Panc1 (cell line): ENCODE data around the gene BCAS3. TPM values are rescaled to one million over a fixed set of nuclear protein-coding genes. Genes with fewer than 3 reads are reported as not detected.
"Not testable (repeated sequence)": the region's sequence is repeated elsewhere in the genome, so short reads cannot be mapped to it uniquely, and the experiment has no call there.

Experiments
- ATAC-seq: fragments of 200-7000 bp; cut with Tn5 transposase; 2 replicates; pipeline ENCODE4 v1.9.1; 2020; ENCODE audit warnings: mild to moderate bottlenecking, moderate library complexity
- BruUV-seq: library from RNA; stranded (reverse); fragments of 400-500 nt; replicated peaks from 2 replicates; lab custom pipeline; 2021; lab: Mats Ljungman, UMichigan
- CTCF ChIA-PET: fragments of 300-600 bp; sonication (Branson Sonifier 250); formaldehyde crosslinking; loops from one replicate; lab custom pipeline; 2022; ENCODE audit warnings: antibody characterized with exemption; lab: Charles Lee
- POLR2A ChIA-PET: fragments of 300-600 bp; sonication (Branson Sonifier 250); formaldehyde crosslinking; loops from one replicate; lab custom pipeline; 2022; ENCODE audit warnings: antibody characterized with exemption; lab: Charles Lee
- DNase-seq: peaks from one replicate; pipeline ENCODE4 v3.0.0-alpha.2; 2010; ENCODE audit warnings: low read depth, low spot score
- H3K27ac ChIP-seq: 2 replicates; pipeline ENCODE4 v1.5.1; 2011; ENCODE audit warnings: mild to moderate bottlenecking, low read length, inconsistent platforms
- H3K27me3 ChIP-seq: fragments of 200-500 bp; sonication (Bioruptor generic); 2 replicates; pipeline ENCODE4 v1.6.0; 2014; ENCODE audit warnings: low read length, inconsistent platforms; ENCODE audit not compliant: control insufficient read depth, insufficient read depth
- H3K36me3 ChIP-seq: fragments of 200-500 bp; sonication (Bioruptor generic); 2 replicates; pipeline ENCODE4 v1.5.1; 2014; ENCODE audit warnings: inconsistent platforms, mild to moderate bottlenecking, low read length, moderate library complexity; ENCODE audit not compliant: control insufficient read depth, insufficient read depth
- H3K4me1 ChIP-seq: 2 replicates; pipeline ENCODE4 v1.5.1; 2011; ENCODE audit warnings: inconsistent platforms, mild to moderate bottlenecking, low read length, moderate library complexity; ENCODE audit not compliant: control insufficient read depth, insufficient read depth
- H3K4me3 ChIP-seq, 2 experiments: 2 replicates each; pipeline ENCODE4 v1.5.1; 2011 to 2012; ENCODE audit warnings: low read depth in 2 of 2, low read length in 2 of 2, mild to moderate bottlenecking in 2 of 2, inconsistent platforms in 1 of 2, moderate library complexity in 1 of 2
- H3K9me3 ChIP-seq: fragments of 200-500 bp; sonication (Bioruptor generic); 2 replicates; pipeline ENCODE4 v1.5.1; 2014; ENCODE audit warnings: low read depth, mild to moderate bottlenecking, inconsistent platforms, low read length, moderate library complexity; ENCODE audit not compliant: control insufficient read depth, insufficient read depth
- CTCF ChIP-seq: fragments of 450-650 bp; IDR thresholded peaks from 2 replicates; pipeline ENCODE4 v1.5.1; 2017; ENCODE audit warnings: mild to moderate bottlenecking
- POLR2AphosphoS5 ChIP-seq: IDR thresholded peaks from 2 replicates; pipeline ENCODE4 v1.6.1; 2012; ENCODE audit warnings: mild to moderate bottlenecking, low read depth, low read length, moderate library complexity
- SIN3A ChIP-seq: IDR thresholded peaks from 2 replicates; pipeline ENCODE4 v1.6.1; 2012; ENCODE audit warnings: low read depth, mild to moderate bottlenecking, low read length, moderate library complexity, borderline replicate concordance; ENCODE audit not compliant: insufficient read depth
- TCF7L2 ChIP-seq: IDR thresholded peaks from 2 replicates; pipeline ENCODE4 v1.6.1; 2011; ENCODE audit warnings: mild to moderate bottlenecking, low read depth, low read length, inconsistent platforms
- in situ Hi-C: cut with HindIII; loops from 2 replicates; pipeline ENCODE4 v1.10.0; 2016; ENCODE audit warnings: low sequenced_read_pairs, low pct_unique_long_range_greater_than_20kb
- intact Hi-C: fragments of 100-400 bp; cut with micrococcal nuclease; formaldehyde crosslinking; loops from one replicate; pipeline ENCODE4 v1.10.0; 2022; ENCODE audit not compliant: unreplicated experiment
- total RNA-seq: library from RNA; stranded (reverse); gene quantifications from one replicate; pipeline ENCODE4 v1.2.1, GENCODE V29; 2021; ENCODE audit not compliant: unreplicated experiment
- TF ChIP-seq, protein P1 (sequence below), 2 experiments: IDR thresholded peaks; 2 replicates each; pipeline ENCODE4 v1.6.1; 2011 to 2012; ENCODE audit warnings: low read depth in 2 of 2, control low read depth in 1 of 2, low read length in 1 of 2, mild to moderate bottlenecking in 1 of 2, moderate library complexity in 1 of 2; ENCODE audit not compliant: insufficient read depth in 1 of 2

BCAS3 gene
- total RNA-seq, 1 experiment from 2014 or later, result 9.3 TPM

GRCh38 chr17:60759756-60760155 is 82.1 kb downstream of the BCAS3 start:
- ChIA-PET CTCF (no interaction called here), POLR2A (no interaction called here)
- in situ Hi-C loops (no loop called here), intact Hi-C loops (no loop called here)
- H3K27me3 ChIP-seq, result no peaks in the 10 kb centered on the region
- no peaks in the 10 kb centered on the region for H3K36me3 ChIP-seq
- TF ChIP-seq POLR2AphosphoS5 (no peak), CTCF (no peak), SIN3A (no peak)
- DNase-seq (no peak), ATAC-seq (no peak)
- H3K27ac ChIP-seq, result no peak overlapping the region
- no peak overlapping the region for H3K4me3 ChIP-seq
- no peaks in the 10 kb centered on the region for H3K9me3 ChIP-seq
- BruUV-seq, result no TSS peak
- H3K4me1 ChIP-seq, result no peaks in the 10 kb centered on the region

- BruUV-seq, DNase-seq, H3K27ac ChIP-seq, POLR2A ChIA-PET, ATAC-seq, H3K36me3 ChIP-seq, in situ Hi-C loops, H3K9me3 ChIP-seq, intact Hi-C loops, H3K4me1 ChIP-seq, H3K27me3 ChIP-seq, H3K4me3 ChIP-seq, CTCF ChIA-PET: not testable (repeated sequence)
Observed at GRCh38 chr17:60761301-60761700, 83.7 kb downstream of the BCAS3 start.

DNA sequence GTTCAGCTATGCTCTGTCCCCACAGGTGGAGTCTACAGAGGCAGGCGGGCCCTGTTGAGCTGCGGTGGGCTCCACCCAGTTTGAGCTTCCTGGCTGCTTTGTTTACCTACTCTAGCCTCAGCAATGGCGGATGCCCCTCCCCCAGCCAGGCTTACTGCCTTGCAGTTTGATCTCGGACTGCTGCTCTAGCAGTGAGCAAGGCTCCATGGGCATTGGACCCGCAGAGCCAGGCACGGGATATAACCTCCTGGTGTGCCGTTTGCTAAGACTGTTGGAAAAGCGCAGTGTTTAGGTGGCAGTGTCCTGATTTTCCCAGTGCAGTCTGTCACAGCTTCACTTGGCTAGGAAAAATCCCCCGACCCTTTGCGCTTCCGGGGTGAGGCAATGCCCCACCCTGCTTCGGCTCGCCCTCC is 89.1 kb downstream of the BCAS3 start:
- ATAC-seq, result no peak
- CTCF ChIA-PET, result no interaction called here
- BruUV-seq, result no TSS peak

More for the DNA sequence above, 89.1 kb downstream of the BCAS3 start:
- POLR2A ChIA-PET, result no interaction called here
- H3K27me3 ChIP-seq, result no peaks in the 10 kb centered on the region
- no peaks in the 10 kb centered on the region for H3K9me3 ChIP-seq
- DNase-seq, result no peak
- H3K4me3 ChIP-seq, result no peak overlapping the region
- TF ChIP-seq SIN3A, result no peak
- TF ChIP-seq POLR2AphosphoS5, result no peak
- TF ChIP-seq, protein P1, sequence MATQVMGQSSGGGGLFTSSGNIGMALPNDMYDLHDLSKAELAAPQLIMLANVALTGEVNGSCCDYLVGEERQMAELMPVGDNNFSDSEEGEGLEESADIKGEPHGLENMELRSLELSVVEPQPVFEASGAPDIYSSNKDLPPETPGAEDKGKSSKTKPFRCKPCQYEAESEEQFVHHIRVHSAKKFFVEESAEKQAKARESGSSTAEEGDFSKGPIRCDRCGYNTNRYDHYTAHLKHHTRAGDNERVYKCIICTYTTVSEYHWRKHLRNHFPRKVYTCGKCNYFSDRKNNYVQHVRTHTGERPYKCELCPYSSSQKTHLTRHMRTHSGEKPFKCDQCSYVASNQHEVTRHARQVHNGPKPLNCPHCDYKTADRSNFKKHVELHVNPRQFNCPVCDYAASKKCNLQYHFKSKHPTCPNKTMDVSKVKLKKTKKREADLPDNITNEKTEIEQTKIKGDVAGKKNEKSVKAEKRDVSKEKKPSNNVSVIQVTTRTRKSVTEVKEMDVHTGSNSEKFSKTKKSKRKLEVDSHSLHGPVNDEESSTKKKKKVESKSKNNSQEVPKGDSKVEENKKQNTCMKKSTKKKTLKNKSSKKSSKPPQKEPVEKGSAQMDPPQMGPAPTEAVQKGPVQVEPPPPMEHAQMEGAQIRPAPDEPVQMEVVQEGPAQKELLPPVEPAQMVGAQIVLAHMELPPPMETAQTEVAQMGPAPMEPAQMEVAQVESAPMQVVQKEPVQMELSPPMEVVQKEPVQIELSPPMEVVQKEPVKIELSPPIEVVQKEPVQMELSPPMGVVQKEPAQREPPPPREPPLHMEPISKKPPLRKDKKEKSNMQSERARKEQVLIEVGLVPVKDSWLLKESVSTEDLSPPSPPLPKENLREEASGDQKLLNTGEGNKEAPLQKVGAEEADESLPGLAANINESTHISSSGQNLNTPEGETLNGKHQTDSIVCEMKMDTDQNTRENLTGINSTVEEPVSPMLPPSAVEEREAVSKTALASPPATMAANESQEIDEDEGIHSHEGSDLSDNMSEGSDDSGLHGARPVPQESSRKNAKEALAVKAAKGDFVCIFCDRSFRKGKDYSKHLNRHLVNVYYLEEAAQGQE (IDR thresholded peaks at IDR 0.05; ENCODE audit: insufficient read depth in 1 of 2, low read depth in 2 of 2, low read length in 1 of 2), result no peak
- no peak for TF ChIP-seq TCF7L2
- no peak for TF ChIP-seq CTCF
- no peak overlapping the region for H3K27ac ChIP-seq
- intact Hi-C loops, result no loop called here
- no peaks in the 10 kb centered on the region for H3K4me1 ChIP-seq
- in situ Hi-C loops, result no loop called here
- no peaks in the 10 kb centered on the region for H3K36me3 ChIP-seq
